Stimulated activated CD8-positive, alpha-beta memory T cell treated with anti-CD3 and anti-CD28 coated beads, Interleukin-15, amount 100 ng/mL, for 1 hour (primary cell): ENCODE measurements around the gene ATF5.

Experiments used
- DNase-seq: peaks from one replicate; pipeline ENCODE4 v3.0.0-alpha.2; 2020; ENCODE audit warnings: low read depth

The ATF5 gene

DNA sequence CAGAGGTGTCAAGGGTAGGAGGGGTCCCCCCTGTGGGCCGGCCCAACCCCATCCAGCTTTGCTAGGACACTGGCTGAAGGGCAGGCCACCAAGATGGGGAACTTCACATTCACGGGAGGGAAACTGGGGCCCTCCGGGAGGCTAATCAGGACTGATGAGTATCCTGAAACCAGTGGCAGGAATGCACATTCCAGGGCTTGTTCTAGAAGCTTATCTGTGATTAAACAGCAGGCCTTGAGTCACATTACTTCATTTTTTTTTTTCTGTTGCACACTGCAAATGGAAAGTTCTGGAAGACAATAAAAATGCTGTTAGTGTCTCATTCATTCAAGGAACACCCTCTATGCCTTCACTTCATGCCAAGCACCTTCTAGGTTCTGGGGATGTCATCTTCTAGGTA, 47.5 kb downstream of the ATF5 start:
- DNase-seq, result no peak

DNA sequence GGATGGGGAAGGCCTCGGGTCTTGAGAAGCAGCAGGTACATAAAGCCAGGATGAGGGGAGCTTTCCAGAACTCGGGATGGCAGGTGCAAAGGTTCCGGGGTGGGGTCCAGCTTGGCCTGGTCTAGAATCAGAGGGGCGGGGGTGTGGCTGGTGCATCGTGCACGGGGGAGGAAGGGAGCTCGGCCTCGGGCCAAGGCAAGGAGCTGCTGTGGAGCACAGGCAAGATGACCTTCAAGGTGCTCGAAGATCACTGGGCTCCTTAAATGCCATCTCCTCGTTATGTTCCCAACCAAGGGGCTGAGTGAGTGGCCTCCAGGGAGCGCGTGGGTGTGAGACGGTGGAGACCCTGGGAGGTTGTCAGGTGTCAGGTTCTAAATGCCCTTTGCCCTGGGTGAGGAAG, 48.1 kb downstream of the ATF5 start:
- DNase-seq, result no peak

DNA sequence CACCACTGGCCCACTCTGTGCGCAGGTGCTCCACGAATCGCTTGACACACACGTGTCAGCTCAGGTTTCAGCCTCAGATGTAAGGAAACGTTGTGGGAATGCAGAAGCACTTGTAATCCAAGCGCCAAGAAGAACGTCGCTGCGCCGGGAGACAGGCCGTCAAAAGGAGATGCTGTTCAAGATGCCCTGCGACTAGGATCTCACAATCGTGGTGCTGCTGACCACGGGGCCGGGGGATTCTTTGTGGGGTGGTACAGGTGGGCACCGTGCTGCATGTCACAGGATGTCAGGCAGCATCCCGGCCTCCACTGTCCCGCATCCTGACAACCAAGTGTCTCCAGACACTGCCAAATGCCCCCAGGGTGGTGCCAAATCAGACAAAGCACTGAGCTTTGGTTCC, 48.9 kb downstream of the ATF5 start:
- no peak for DNase-seq

DNA sequence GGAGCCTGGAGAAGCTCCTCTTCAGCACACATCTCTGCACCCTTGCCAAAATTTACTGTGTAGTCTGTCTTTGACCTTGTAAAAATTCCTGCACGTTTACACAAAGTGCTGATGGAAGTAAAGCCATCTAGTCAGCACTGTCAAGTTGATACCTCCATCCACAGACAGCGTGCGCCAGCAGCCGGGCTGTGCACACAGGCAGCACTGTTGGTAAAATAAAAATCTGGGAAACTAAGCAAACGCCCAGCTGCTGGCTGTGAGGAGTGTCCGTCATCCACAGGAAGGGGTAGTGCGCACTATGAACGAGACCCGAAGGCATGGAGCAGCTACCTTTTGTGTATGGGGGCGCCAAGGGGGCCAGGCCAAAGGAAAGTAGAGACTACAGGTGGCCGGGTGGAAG, 49.3 kb downstream of the ATF5 start:
- DNase-seq, result no peak

DNA sequence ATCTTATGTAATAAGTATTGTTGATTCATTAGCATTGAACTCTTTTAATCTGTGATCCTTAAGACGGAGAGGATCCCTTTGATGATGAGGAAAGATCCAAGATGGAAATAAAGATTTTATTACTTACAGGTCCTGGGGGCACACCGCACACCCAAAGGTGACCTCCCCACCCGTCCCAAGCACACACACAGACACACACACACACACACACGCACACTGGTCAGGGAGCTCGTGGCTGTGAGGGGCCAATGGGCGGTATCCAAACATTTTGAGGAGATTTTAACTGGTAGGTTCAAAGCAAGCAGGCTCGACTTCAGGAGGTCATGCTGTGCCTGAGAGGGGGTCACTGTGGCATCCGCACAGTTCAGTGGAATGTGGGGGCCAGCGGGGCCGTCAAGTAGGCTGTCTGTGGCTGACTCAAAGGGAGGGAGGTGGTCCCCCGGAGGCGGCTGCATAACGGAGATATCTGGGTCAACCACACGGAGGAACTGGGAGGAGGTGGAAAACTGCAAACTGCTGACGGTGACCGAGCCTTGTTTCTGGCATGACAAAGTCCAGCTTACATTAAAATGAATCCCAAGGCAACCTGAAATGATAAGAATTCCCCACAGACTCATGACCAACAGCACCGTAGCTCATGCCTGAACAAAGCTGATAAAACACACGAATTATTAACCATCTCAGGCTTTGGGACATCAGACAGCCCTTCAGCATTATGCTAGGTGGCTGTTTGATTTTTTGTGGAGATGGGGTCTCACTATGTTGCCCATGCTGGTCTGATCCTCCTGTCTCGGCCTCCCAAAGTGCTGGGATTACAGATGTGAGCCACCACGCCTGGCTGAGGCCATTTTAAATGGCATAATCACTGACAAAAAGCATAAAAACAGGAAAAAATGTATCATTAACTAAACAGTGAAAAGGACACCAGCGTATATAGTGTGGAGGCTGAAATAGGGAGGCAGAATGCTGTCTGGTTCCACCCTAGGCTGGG, 52.9 kb downstream of the ATF5 start:
- DNase-seq, result no peak
